Activated T-helper 1 cell treated with anti-CD3 and anti-CD28 coated beads, Interleukin-12 subunit alpha, Interleukin-12 subunit beta, Interleukin-2, Interleukin-4 antibody, amounts not matched to agents 30 ng/mL and 10 ng/mL and 1 ng/mL, durations not matched to agents 14 hours and 24 hours and 36 hours (primary cell): ENCODE data around the gene TEX52. TPM values are rescaled to one million over a fixed set of nuclear protein-coding genes. Genes with fewer than 3 reads are reported as not detected.

Source experiments
- DNase-seq: peaks from one replicate; pipeline ENCODE4 v3.0.0; 2021; ENCODE audit warnings: low spot score
- H3K27ac Mint-ChIP-seq: one replicate; pipeline ENCODE4 v1.8.0; 2021; ENCODE audit warnings: mild to moderate bottlenecking, mixed read lengths
- H3K27me3 Mint-ChIP-seq: one replicate; pipeline ENCODE4 v1.8.0; 2022; ENCODE audit warnings: mild to moderate bottlenecking, moderate library complexity, mixed read lengths; ENCODE audit not compliant: insufficient read depth
- H3K36me3 Mint-ChIP-seq: one replicate; pipeline ENCODE4 v1.8.0; 2021; ENCODE audit warnings: low read depth, mixed read lengths
- H3K4me1 Mint-ChIP-seq: one replicate; pipeline ENCODE4 v1.8.0; 2021; ENCODE audit warnings: low read depth, mixed read lengths
- H3K4me3 Mint-ChIP-seq: one replicate; pipeline ENCODE4 v1.8.0; 2021; ENCODE audit warnings: mild to moderate bottlenecking, moderate library complexity, mixed read lengths
- H3K9me3 Mint-ChIP-seq: one replicate; pipeline ENCODE4 v1.8.0; 2021; ENCODE audit warnings: mixed read lengths
- intact Hi-C: fragments of 100-400 bp; cut with micrococcal nuclease; formaldehyde crosslinking; loops from one replicate; pipeline ENCODE4 v1.15.1; 2024
- total RNA-seq: library from RNA; stranded (reverse); gene quantifications from 2 replicates; pipeline ENCODE4 v1.2.3, GENCODE V29; 2022

Gene TEX52
- total RNA-seq: 0.17 TPM in 1 of 2 replicates, not detected in the other

- Mint-ChIP-seq H3K27ac (no peak within 1 kb of the TSS), H3K9me3 (no peaks in the 10 kb centered on the region), H3K4me1 (peaks cover 6% of the 10 kb centered on the region), H3K36me3 (peaks cover 27% of the 10 kb centered on the region), H3K27me3 (no peaks in the 10 kb centered on the region), H3K4me3 (no peak within 1 kb of the TSS)
- DNase-seq: no peak
- intact Hi-C loops: no loop called here
These were observed at the start of gene TEX52 for GRCh38 chr12:2857021-2857431. TSS of gene TEX52 (minus strand) at chr12:2857039. CDS start at chr12:2857026, 13 bp downstream.

- no peak overlapping the region for H3K27ac Mint-ChIP-seq
These were observed 47.4 kb upstream of the TEX52 start for GRCh38 chr12:2904260-2904659.

GRCh38 chr12:2902272-2902880 lies 45.5 kb upstream of the TEX52 start:
- intact Hi-C loops: no loop called here
- no peaks in the 10 kb centered on the region for H3K36me3 Mint-ChIP-seq
- H3K27me3 Mint-ChIP-seq: no peaks in the 10 kb centered on the region
- no peak for DNase-seq
- no peaks in the 10 kb centered on the region for H3K4me1 Mint-ChIP-seq
- no peak overlapping the region for H3K27ac Mint-ChIP-seq
- H3K4me3 Mint-ChIP-seq: no peak overlapping the region
- H3K9me3 Mint-ChIP-seq: no peaks in the 10 kb centered on the region

More at GRCh38 chr12:2904260-2904659, 47.4 kb upstream of the TEX52 start:
- Mint-ChIP-seq H3K27me3 (no peaks in the 10 kb centered on the region), H3K36me3 (no peaks in the 10 kb centered on the region), H3K9me3 (no peaks in the 10 kb centered on the region), H3K4me3 (no peak overlapping the region), H3K4me1 (no peaks in the 10 kb centered on the region)
- no peak for DNase-seq
- intact Hi-C loops: no loop called here

GRCh38 chr12:2900642-2901041 lies 43.8 kb upstream of the TEX52 start:
- intact Hi-C loops: no loop called here
- no peaks in the 10 kb centered on the region for H3K27me3 Mint-ChIP-seq
- H3K4me3 Mint-ChIP-seq: no peak overlapping the region
- no peaks in the 10 kb centered on the region for H3K4me1 Mint-ChIP-seq
- no peak overlapping the region for H3K27ac Mint-ChIP-seq
- no peaks in the 10 kb centered on the region for H3K36me3 Mint-ChIP-seq
- H3K9me3 Mint-ChIP-seq: no peaks in the 10 kb centered on the region
- DNase-seq: no peak

- H3K36me3 Mint-ChIP-seq: no peaks in the 10 kb centered on the region
- no peak overlapping the region for H3K27ac Mint-ChIP-seq
- no peaks in the 10 kb centered on the region for H3K9me3 Mint-ChIP-seq
- H3K27me3 Mint-ChIP-seq: no peaks in the 10 kb centered on the region
- peaks cover 4% of the 10 kb centered on the region for H3K4me1 Mint-ChIP-seq
- DNase-seq: no peak
- H3K4me3 Mint-ChIP-seq: no peak overlapping the region
- intact Hi-C loops: no loop called here
These were observed 40.6 kb upstream of the TEX52 start for GRCh38 chr12:2897418-2897817.

- Mint-ChIP-seq H3K4me3 (no peak overlapping the region), H3K4me1 (peaks cover 9% of the 10 kb centered on the region), H3K27me3 (no peaks in the 10 kb centered on the region), H3K27ac (no peak overlapping the region), H3K9me3 (no peaks in the 10 kb centered on the region), H3K36me3 (no peaks in the 10 kb centered on the region)
- intact Hi-C loops: no loop called here
- DNase-seq: no peak
These were observed 38.7 kb upstream of the TEX52 start for GRCh38 chr12:2895511-2895910.

GRCh38 chr12:2895051-2895451 lies 38.2 kb upstream of the TEX52 start:
- no peak overlapping the region for H3K4me3 Mint-ChIP-seq
- no peak overlapping the region for H3K27ac Mint-ChIP-seq
- no peak for DNase-seq
- H3K27me3 Mint-ChIP-seq: no peaks in the 10 kb centered on the region
- peaks cover 14% of the 10 kb centered on the region for H3K4me1 Mint-ChIP-seq
- no peaks in the 10 kb centered on the region for H3K36me3 Mint-ChIP-seq
- H3K9me3 Mint-ChIP-seq: no peaks in the 10 kb centered on the region
- intact Hi-C loops: no loop called here

- no peak for DNase-seq
- H3K4me1 Mint-ChIP-seq: peaks cover 27% of the 10 kb centered on the region
- H3K4me3 Mint-ChIP-seq: peak overlapping the region; percentile 73
- intact Hi-C loops: loop anchor here (5.0 kb wide), 1 partner anchor 979 kb away; the partner anchor contains the start of gene PARP11
- H3K27ac Mint-ChIP-seq: no peak overlapping the region
- peaks cover 9% of the 10 kb centered on the region for H3K36me3 Mint-ChIP-seq
- no peaks in the 10 kb centered on the region for H3K27me3 Mint-ChIP-seq
- no peaks in the 10 kb centered on the region for H3K9me3 Mint-ChIP-seq
These were observed 36.2 kb upstream of the TEX52 start for GRCh38 chr12:2893007-2893406.

GRCh38 chr12:2892246-2892645 lies 35.4 kb upstream of the TEX52 start:
- Mint-ChIP-seq H3K4me3 (peak overlapping the region; percentile 91), H3K36me3 (peaks cover 16% of the 10 kb centered on the region), H3K27me3 (no peaks in the 10 kb centered on the region), H3K27ac (no peak overlapping the region), H3K4me1 (peaks cover 27% of the 10 kb centered on the region), H3K9me3 (no peaks in the 10 kb centered on the region)
- no peak for DNase-seq
- intact Hi-C loops: loop anchor here (5.0 kb wide), 1 partner anchor 980 kb away; the partner anchor contains the start of gene PARP11

- no peak for DNase-seq
- intact Hi-C loops: loop anchor here (2.0 to 5.0 kb wide), 5 partner anchors 69 to 981 kb away; partner anchors contain the start of genes DCP1B, PARP11 and TSPAN9
- peaks cover 27% of the 10 kb centered on the region for H3K4me1 Mint-ChIP-seq
- no peak overlapping the region for H3K27ac Mint-ChIP-seq
- peak overlapping the region; percentile 91 for H3K4me3 Mint-ChIP-seq
- H3K27me3 Mint-ChIP-seq: no peaks in the 10 kb centered on the region
- peaks cover 16% of the 10 kb centered on the region for H3K36me3 Mint-ChIP-seq
- no peaks in the 10 kb centered on the region for H3K9me3 Mint-ChIP-seq
These were observed 34.6 kb upstream of the TEX52 start for GRCh38 chr12:2891240-2892053.

- intact Hi-C loops: loop anchor here (1.0 to 5.0 kb wide), 9 partner anchors 13 to 982 kb away; partner anchors contain the start of genes DCP1B, FKBP4, FOXM1 and ITFG2
- H3K36me3 Mint-ChIP-seq: peaks cover 20% of the 10 kb centered on the region
- no peaks in the 10 kb centered on the region for H3K27me3 Mint-ChIP-seq
- H3K27ac Mint-ChIP-seq: peak within 1 kb of the TSS; percentile 88
- peaks cover 27% of the 10 kb centered on the region for H3K4me1 Mint-ChIP-seq
- peak; percentile 97 for DNase-seq
- H3K4me3 Mint-ChIP-seq: peak within 1 kb of the TSS; percentile 91
- H3K9me3 Mint-ChIP-seq: no peaks in the 10 kb centered on the region
These were observed 33.8 kb upstream of the TEX52 start, which contains the start of gene TULP3 for GRCh38 chr12:2890388-2891239. TSS of gene TULP3 (plus strand) at chr12:2890891. CDS start at chr12:2890948, 57 bp downstream.

GRCh38 chr12:2890001-2890387 lies 33.2 kb upstream of the TEX52 start:
- Mint-ChIP-seq H3K27me3 (no peaks in the 10 kb centered on the region), H3K36me3 (peaks cover 24% of the 10 kb centered on the region), H3K27ac (peak overlapping the region; percentile 88), H3K4me1 (peaks cover 30% of the 10 kb centered on the region), H3K9me3 (no peaks in the 10 kb centered on the region), H3K4me3 (peak overlapping the region; percentile 91)
- no peak for DNase-seq
- intact Hi-C loops: loop anchor here (1.0 to 5.0 kb wide), 9 partner anchors 13 to 982 kb away; partner anchors contain the start of genes DCP1B, FKBP4, FOXM1 and ITFG2
